ENCODE data around the gene HSDL2.

DNA sequence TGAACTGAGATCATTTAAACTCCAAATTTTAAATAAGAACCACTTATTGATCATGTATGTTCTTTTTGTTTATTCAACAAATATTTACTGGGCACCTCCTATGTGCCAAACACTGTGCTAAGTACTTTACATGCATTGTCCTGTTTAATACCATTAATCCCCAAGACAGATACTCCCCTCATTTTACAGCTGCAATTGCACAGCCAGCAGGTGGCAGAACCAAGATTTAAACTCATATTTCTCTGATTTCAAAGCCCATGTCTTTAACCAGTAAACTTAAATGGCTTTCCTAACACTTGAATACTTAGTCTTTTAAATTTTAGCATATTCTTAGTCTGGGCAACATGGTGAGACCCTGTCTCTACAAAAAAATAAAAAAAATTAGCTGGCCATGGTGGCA lies 63.3 kb downstream of the HSDL2 start:
- TF ChIP-seq, protein P1, sequence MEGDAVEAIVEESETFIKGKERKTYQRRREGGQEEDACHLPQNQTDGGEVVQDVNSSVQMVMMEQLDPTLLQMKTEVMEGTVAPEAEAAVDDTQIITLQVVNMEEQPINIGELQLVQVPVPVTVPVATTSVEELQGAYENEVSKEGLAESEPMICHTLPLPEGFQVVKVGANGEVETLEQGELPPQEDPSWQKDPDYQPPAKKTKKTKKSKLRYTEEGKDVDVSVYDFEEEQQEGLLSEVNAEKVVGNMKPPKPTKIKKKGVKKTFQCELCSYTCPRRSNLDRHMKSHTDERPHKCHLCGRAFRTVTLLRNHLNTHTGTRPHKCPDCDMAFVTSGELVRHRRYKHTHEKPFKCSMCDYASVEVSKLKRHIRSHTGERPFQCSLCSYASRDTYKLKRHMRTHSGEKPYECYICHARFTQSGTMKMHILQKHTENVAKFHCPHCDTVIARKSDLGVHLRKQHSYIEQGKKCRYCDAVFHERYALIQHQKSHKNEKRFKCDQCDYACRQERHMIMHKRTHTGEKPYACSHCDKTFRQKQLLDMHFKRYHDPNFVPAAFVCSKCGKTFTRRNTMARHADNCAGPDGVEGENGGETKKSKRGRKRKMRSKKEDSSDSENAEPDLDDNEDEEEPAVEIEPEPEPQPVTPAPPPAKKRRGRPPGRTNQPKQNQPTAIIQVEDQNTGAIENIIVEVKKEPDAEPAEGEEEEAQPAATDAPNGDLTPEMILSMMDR (conservative IDR thresholded peaks at IDR 0.05), result peak; percentile 72
- TF ChIP-seq ZFX (IDR thresholded peaks at IDR 0.05), result no peak

Measured in C4-2B (cell line).